ENCODE data around the gene BACE1. TPM values are rescaled to one million over a fixed set of nuclear protein-coding genes. Genes with fewer than 3 reads are reported as not detected.

The BACE1 gene
- total RNA-seq, 1 experiment from 2014 or later: 43.3 TPM

GRCh38 chr11:117309310-117309709 lies 6.7 kb downstream of the BACE1 start:
- no peak for DNase-seq (ENCODE audit: low read depth)

GRCh38 chr11:117305145-117305544 lies 10.9 kb downstream of the BACE1 start:
- no peak for DNase-seq (ENCODE audit: low read depth)

- no peak for DNase-seq (ENCODE audit: low read depth)
Observed at GRCh38 chr11:117303646-117304315, 12.3 kb downstream of the BACE1 start.

- no peak for DNase-seq (ENCODE audit: low read depth)
Observed at GRCh38 chr11:117303101-117303500, 13.0 kb downstream of the BACE1 start.

- no peak for DNase-seq (ENCODE audit: low read depth)
Observed at GRCh38 chr11:117302228-117302627, 13.8 kb downstream of the BACE1 start.

- no peak for DNase-seq (ENCODE audit: low read depth)
Observed at GRCh38 chr11:117300773-117301172, 15.3 kb downstream of the BACE1 start.

GRCh38 chr11:117300283-117300663 lies 15.8 kb downstream of the BACE1 start:
- DNase-seq (ENCODE audit: low read depth): no peak

- no peak for DNase-seq (ENCODE audit: low read depth)
Observed at GRCh38 chr11:117299351-117300282, 16.4 kb downstream of the BACE1 start.

GRCh38 chr11:117298195-117298594 lies 17.9 kb downstream of the BACE1 start:
- DNase-seq (ENCODE audit: low read depth): no peak

GRCh38 chr11:117296881-117297280 lies 19.2 kb downstream of the BACE1 start:
- no peak for DNase-seq (ENCODE audit: low read depth)

- no peak for DNase-seq (ENCODE audit: low read depth)
Observed at GRCh38 chr11:117295438-117296137, 20.5 kb downstream of the BACE1 start.

GRCh38 chr11:117292616-117293015 lies 23.4 kb downstream of the BACE1 start:
- no peak for DNase-seq (ENCODE audit: low read depth)

- DNase-seq (ENCODE audit: low read depth): no peak
Observed at GRCh38 chr11:117290809-117291396, 25.2 kb downstream of the BACE1 start, which contains the start of gene BACE1-AS. Gene BACE1-AS (plus strand): TSS chr11:117291346.

- DNase-seq (ENCODE audit: low read depth): no peak
Observed at GRCh38 chr11:117289795-117290194, 26.3 kb downstream of the BACE1 start.

- no peak for DNase-seq (ENCODE audit: low read depth)
Observed at GRCh38 chr11:117287668-117288067, 28.4 kb downstream of the BACE1 start.

- DNase-seq (ENCODE audit: low read depth): no peak
Observed at GRCh38 chr11:117286588-117286987, 29.5 kb downstream of the BACE1 start.

- DNase-seq (ENCODE audit: low read depth): no peak
Observed at GRCh38 chr11:117284053-117284452, 32.0 kb downstream of the BACE1 start.

GRCh38 chr11:117282956-117283355 lies 33.1 kb downstream of the BACE1 start:
- no peak for DNase-seq (ENCODE audit: low read depth)

GRCh38 chr11:117281869-117282268 lies 34.2 kb downstream of the BACE1 start:
- no peak for DNase-seq (ENCODE audit: low read depth)

- peak; percentile 99 for DNase-seq (ENCODE audit: low read depth)
Observed at GRCh38 chr11:117281159-117281558, 34.9 kb downstream of the BACE1 start.

- no peak for DNase-seq (ENCODE audit: low read depth)
Observed at GRCh38 chr11:117279711-117280376, 36.2 kb downstream of the BACE1 start.
